ENCODE results near the gene TRIOBP. TPM values are rescaled to one million over a fixed set of nuclear protein-coding genes. Genes with fewer than 3 reads are reported as not detected.

Gene TRIOBP
- total and polyA plus RNA-seq, 2 of the 13 experiments (the other 11 are each of a cell fraction or from before 2014, with no cell fraction given) = 6.1 to 15.4 TPM

- TF ChIP-seq PRDM15 (CRISPR knock-in tag; IDR thresholded peaks at IDR 0.05) = peak; percentile 28; the same call in 1 of the 2 replicates
- TF ChIP-seq ZNF264 (CRISPR knock-in tag; IDR thresholded peaks at IDR 0.05) = peak; percentile 81; the same call in 1 of the 2 replicates
- peak; percentile 44; the same call in 1 of the 2 replicates for TF ChIP-seq ZNF614 (CRISPR knock-in tag; IDR thresholded peaks at IDR 0.05; ENCODE audit: borderline replicate concordance)
- TF ChIP-seq ZNF670 (CRISPR knock-in tag; IDR thresholded peaks at IDR 0.05; ENCODE audit: borderline replicate concordance) = no peak
- TF ChIP-seq HOXA5 (CRISPR knock-in tag; IDR thresholded peaks at IDR 0.05) = peak; percentile 84
- TF ChIP-seq, protein P1, sequence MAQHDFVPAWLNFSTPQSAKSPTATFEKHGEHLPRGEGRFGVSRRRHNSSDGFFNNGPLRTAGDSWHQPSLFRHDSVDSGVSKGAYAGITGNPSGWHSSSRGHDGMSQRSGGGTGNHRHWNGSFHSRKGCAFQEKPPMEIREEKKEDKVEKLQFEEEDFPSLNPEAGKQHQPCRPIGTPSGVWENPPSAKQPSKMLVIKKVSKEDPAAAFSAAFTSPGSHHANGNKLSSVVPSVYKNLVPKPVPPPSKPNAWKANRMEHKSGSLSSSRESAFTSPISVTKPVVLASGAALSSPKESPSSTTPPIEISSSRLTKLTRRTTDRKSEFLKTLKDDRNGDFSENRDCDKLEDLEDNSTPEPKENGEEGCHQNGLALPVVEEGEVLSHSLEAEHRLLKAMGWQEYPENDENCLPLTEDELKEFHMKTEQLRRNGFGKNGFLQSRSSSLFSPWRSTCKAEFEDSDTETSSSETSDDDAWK (CRISPR knock-in tag; IDR thresholded peaks at IDR 0.05) = no peak
- peak; percentile 69; the same call in 1 of the 2 replicates for TF ChIP-seq FOXK1 (CRISPR knock-in tag; IDR thresholded peaks at IDR 0.05; ENCODE audit: borderline replicate concordance, low read depth)
- TF ChIP-seq ZNF20 (CRISPR knock-in tag; IDR thresholded peaks at IDR 0.05) = no peak
- peak; percentile 90 for TF ChIP-seq KDM2A (CRISPR knock-in tag; IDR thresholded peaks at IDR 0.05; ENCODE audit: borderline replicate concordance, low read depth)
- TF ChIP-seq, protein P2, sequence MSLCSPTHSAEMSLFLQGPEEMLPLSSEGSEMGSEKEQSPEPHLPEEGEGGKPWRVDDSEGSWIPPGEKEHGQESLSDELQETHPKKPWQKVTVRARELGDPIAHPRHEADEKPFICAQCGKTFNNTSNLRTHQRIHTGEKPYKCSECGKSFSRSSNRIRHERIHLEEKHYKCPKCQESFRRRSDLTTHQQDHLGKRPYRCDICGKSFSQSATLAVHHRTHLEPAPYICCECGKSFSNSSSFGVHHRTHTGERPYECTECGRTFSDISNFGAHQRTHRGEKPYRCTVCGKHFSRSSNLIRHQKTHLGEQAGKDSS (CRISPR knock-in tag; IDR thresholded peaks at IDR 0.05; ENCODE audit: borderline replicate concordance, low read depth) = no peak
- no peak; the same call in 1 of the 2 replicates for TF ChIP-seq ZNF543 (CRISPR knock-in tag; IDR thresholded peaks at IDR 0.05)
- TF ChIP-seq REL (CRISPR knock-in tag; conservative IDR thresholded peaks at IDR 0.05) = 0 out of 2 replicates have a peak, but pooled peaks have one; percentile 53
- TF ChIP-seq PHF5A (CRISPR knock-in tag; IDR thresholded peaks at IDR 0.05; ENCODE audit: low read depth, unreplicated experiment) = peak; percentile 41
- no peak; the same call in 1 of the 2 replicates for TF ChIP-seq MTF1 (CRISPR knock-in tag; IDR thresholded peaks at IDR 0.05)
- TF ChIP-seq ZBTB34 (CRISPR knock-in tag; IDR thresholded peaks at IDR 0.05) = 0 out of 2 replicates have a peak, but pooled peaks have one; percentile 55
- TF ChIP-seq, protein P3, sequence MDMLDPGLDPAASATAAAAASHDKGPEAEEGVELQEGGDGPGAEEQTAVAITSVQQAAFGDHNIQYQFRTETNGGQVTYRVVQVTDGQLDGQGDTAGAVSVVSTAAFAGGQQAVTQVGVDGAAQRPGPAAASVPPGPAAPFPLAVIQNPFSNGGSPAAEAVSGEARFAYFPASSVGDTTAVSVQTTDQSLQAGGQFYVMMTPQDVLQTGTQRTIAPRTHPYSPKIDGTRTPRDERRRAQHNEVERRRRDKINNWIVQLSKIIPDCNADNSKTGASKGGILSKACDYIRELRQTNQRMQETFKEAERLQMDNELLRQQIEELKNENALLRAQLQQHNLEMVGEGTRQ (IDR thresholded peaks at IDR 0.05; ENCODE audit: low read depth, low read length) = no peak
- TF ChIP-seq, protein P3 (CRISPR knock-in tag; IDR thresholded peaks at IDR 0.05; ENCODE audit: borderline replicate concordance) = 0 out of 2 replicates have a peak, but pooled peaks have one; percentile 12
- TF ChIP-seq NFYC (CRISPR knock-in tag; IDR thresholded peaks at IDR 0.05) = no peak; the same call in 1 of the 2 replicates
Observed at GRCh38 chr22:37804881-37805809, 108.3 kb downstream of the TRIOBP start (continued).
